ENCODE results near the gene YY1AP1.
"Not testable (repeated sequence)": the region's sequence is repeated elsewhere in the genome, so short reads cannot be mapped to it uniquely, and the experiment has no call there.

YY1AP1 gene

DNA sequence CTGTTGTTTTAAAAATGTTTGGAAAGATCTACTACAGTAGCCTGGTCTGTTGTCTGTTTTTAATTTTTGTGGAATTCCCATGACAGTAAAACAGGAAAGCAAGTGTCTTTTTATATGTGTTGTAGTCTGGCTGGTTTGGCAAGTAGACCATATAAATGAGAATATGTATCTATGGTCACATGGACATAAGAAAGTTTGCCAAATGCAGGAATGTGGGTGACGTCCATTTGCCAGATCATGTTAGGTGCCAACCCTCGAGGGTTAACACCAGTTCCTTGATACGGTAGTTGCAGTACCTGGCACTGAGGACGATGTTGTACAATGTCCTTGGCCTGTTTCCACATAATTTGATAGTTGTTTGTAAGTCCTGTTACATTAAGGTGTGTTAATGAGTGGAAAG lies 6.5 kb upstream of the YY1AP1 start:
- no peak for DNase-seq

DNA sequence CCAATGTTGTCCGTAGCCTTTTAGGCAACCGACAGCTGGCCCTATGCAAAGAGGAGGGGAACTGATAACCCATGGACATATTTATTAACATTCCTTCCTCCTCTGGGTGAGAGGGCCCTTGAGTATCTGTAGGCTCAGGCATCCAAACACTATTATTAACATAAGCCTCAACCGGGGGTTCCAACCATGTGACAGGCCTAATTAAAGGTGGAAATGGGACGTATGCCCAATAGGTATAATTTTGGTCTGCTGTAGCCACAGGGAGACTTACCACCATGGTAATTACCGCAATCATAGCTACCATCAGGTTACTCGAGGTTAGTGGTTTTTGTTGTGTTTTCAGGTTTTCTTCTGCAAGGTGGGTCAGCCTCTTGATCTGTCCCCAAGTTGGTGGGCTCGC lies 5.6 kb upstream of the YY1AP1 start:
- DNase-seq, result no peak

DNA sequence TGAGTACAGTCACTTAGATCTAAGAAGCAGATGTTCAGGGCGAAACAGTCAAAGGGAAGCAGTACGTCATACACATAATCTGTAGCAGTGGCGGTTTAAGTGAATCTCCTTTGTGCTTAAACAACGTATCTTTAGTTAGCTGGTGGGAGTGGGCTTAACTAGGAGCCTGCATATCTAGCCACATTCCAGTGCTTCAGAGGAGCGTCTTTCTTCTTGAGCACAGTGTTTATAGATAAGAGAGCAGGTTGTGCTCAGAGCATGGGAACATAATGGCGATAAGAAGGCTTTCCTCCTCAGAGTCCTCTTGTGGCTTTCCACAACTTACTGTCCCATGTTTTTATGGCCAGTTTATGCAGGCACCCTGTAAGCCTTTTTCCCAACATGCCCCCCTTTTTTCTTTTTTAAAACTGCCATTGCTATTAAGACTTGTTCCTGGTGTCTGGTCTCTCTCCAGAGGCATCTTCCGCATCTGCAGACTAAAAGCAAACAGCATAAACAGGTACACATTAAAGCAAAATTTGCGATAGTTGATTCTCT lies 3.5 kb upstream of the YY1AP1 start:
- no peak for DNase-seq

DNA sequence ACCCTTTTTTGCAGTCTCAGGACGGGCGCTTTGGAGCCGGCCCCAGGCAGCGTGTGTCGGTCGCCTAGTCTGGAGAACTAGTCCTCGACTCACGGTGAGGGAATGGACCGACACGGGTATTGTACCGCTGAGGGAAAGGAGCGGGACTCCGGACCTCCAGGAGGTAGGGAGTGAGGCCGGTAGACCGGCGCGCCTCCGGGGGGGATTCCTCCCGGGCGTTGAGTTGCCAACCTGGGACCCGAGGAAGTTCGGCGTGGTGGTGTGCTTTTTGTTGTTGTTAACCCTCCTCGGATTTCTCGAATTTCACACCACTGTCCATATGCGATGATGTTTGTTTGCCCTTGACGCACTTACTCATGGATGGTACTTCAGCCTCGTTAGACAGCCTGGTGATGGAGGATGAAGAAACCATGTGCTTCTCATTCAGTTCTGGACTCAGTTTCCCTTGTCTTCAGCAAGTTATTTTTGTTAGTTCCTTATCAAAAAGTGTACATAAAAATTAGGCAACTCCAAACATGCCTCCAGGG lies 570 bp upstream of the YY1AP1 start, which contains the start of gene DAP3:
TSS of gene DAP3 (plus strand) at position 11 of the 527 bp plus-strand sequence. CDS start 20,689 bp downstream, outside the sequence.
- DNase-seq, result not testable (repeated sequence)

DNA sequence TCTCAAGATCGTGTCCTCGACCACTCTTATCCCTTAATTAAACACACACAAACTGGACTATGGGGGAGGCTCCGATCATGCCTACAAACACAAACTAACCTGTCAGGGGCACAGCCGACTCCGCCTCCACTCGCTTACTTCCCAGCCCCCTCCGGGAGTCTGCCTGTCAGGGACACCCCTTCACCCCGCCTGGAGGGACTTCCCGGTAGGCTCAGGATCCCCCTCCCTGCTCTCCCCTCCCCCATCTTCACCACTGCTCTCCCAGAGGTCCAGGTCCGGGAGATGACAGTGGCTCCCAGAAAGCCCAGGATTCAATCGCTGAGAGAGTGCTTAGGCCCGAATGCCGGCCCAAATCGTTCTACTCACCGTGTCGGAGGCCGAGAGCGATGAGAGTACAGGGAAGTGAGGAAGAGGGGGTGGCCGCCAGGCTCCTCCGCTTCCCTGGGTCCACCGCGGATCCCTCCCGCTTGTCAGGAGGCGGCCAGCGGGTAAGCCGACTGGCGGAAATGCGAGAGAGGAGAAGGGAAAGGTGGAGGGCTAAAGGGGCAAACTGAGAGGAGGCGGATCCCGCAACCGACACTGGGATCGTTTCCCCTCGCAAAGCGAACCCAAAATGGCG lies 760 bp downstream of the YY1AP1 start:
- DNase-seq, result not testable (repeated sequence)

DNA sequence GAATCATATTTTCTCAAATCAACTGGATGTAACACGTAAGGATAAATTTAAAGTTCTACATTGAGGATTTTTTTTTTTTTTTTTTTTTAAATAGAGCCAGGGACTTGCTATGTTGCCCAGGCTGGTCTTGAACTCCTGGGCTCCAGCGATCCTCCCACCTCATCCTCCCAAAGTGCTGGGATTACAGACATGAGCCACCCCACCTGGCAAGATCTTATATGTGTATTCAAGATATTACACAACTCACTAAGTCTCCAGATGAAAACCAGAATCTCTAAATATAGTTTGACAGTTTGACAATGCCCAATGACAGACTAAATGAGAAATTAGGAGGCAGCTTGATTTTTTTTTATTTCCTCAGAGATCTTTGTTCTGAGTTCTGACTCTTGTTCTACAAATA lies 6.8 kb downstream of the YY1AP1 start:
- DNase-seq, result no peak

DNA sequence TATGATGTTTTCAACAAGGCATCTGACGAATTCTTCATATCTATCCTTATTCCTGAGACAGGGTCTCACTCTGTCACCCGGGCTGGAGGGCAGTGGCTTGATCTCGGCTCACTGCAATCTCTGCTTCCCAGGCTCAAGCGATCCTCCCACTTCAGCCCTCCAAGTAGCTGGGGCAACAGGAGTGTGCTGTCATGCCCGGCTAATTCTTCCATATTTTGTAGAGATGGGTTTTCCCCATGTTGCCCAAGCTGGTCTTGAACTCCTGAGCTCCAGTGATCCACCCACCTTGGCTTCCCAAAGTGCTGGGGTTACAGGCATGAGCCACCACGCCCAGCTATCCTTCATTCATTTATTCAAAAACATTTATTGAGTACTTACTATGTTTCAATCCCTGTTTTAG lies 8.0 kb downstream of the YY1AP1 start:
- DNase-seq, result no peak

DNA sequence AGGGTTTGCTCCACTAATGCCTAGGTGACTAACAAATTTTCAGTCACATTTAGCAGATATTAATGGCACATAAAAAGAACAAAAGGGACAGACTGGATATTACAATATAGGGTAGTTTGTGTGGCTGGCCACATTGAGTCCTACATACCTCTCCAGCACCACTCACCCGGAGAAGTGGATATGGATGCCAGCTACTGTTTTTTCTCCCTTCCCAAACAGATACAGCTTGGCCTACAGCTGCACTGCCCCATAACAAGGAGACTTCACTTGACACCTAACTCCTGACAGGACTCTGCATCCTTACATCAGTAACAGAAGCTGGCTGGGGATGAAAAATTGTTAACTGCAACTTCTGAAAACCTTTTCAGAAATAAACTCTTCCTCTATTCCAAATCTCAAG lies 9.6 kb downstream of the YY1AP1 start:
- DNase-seq, result not testable (repeated sequence)

DNA sequence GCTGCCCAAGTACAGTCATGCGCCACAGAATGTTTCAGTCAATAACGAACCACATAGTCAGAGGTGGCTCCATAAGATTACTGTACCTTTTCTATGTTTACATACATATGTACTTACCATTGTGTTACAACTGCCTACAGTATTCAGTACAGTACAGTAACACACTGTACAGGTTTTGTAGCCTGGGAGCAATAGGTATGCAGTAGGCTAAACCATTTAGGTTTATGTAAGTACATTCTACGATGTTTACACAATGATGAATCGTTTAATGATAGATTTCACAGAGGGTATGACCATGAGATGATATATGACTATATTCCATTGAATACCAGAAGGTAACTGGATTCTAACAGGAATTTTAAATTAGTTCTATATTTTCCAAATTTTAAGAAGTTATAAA lies 10.5 kb downstream of the YY1AP1 start:
- DNase-seq, result no peak

DNA sequence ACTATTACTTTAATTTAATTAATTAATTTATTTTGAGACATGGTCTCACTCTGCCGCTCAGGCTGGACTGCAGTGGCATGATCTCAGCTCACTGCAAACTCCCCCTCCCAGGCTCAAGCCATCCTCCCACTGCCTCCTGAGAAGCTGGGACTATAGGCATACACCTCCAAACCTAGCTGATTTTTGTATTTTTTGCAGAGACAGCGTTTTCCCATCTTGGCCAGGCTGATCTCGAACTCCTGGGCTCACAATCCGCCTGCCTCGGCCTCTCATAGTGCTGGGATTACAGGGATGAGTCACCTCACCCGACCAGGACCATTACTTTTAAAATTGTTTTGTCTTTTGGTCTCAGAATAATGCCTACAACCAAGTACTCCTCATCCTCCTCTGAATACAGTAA lies 15.6 kb downstream of the YY1AP1 start:
- no peak for DNase-seq

DNA sequence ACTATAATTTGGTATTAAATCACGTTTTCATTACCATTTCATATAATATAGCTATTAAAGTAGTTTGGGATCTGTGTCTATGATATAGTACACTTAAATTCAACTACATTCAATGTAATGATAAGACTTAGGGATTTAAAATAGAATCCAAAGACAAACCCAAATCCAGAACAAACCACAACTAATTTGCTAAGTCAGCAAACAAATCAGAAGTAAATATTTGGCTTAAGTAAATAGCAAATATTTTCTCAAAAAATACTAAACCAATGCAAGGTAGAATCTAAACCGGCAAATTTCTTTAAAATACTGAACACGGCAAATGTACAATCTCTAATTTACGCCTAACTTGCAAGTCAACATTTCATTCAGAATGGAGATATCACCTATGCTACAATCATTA lies 16.8 kb downstream of the YY1AP1 start:
- DNase-seq, result no peak

DNA sequence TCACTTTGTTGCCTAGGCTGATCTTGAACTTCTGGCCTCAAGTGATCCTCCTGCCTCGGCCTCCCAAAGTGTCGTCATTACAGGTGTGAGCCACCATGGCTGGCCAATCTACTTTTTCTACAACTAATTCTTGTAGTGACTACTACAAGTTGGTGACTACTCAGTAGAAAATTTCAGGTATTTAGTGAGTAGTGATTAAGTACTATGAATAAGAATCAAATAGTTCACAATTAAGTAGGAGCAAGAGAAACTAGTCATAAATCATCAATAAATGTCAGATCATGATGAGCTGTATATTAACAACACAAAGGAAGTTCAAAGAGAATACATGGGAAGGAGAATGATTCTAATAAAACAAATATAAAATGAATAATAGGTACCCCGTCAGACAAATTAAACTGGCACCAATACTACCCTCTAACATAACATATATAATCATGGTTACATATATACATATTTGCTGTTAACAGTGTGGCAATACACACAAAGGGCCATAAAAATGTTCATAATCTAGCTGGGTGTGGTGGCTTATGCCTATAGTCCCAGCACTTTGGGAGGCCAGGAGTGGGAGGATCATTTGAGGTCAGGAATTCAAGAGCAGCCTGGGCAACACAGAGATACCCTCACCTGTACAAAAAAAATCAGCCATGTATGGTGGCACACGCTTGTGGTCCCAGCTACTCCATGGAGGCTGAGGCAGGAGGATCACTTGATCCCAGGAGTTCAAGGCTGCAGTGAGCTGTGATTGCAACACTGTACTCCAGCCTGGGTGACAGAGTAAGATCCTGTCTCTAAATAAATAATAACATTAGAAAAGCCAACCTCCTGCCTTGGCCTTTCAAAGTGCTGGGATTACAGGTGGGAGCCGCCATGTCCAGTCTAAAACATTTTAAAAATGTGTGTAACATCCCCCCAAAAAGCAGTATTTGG lies 19.1 kb downstream of the YY1AP1 start:
- DNase-seq, result no peak

DNA sequence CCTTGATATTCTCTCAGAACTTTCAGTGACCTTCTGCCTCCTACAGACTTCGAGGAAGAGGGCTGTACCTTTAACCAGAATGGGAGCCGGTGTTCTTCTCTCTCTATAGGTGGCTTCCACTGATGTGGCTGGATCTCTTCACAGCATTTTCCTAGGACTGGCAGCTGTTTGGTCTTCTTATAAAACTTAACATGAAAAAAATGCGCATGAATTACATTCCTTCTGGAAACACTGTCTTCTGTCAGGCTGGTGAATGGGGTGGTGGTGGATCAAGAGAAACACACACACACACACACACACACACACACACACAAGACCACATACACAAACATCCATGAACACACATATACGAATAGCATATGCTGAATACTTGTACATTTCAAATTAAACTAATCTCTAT lies 27.3 kb downstream of the YY1AP1 start:
- not testable (repeated sequence) for DNase-seq

DNA sequence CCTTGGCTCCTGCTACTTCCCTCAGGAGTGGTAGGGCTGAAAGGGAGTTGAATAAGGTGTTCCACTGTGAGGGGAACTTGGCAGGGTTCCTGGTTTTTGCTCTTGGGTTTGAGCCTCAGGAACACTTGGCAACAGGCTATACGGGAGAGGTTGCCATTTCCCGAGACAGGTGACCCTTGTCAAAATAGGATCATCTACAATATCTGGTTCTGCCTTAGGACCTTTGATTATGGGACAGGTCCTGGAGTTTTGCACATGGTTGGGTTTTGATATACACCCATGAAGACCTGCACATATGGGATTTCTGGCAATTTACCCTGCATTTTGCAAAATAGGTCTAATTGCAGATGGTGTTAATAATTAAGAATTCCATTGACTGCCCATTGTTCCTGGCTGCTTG lies 31.1 kb downstream of the YY1AP1 start:
- DNase-seq, result no peak

DNA sequence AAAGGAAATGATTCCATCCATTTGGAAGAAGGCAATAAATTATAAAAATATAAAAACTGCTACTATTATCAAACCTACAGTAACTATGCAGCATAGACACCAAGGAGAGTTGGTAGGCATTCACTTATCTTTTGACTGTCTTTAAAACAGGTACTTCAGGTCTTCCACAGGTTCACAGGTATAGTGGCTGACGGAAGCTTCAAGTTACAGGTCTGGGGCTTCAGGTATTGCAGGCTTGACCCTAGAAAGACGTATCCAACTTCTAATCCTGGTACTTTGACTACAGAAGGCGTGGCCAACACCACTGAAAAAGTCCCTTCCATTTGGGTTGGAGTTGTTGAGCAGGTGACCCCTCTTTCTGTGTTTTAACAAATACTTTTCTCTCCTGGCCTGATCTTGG lies 35.6 kb downstream of the YY1AP1 start:
- DNase-seq, result no peak

DNA sequence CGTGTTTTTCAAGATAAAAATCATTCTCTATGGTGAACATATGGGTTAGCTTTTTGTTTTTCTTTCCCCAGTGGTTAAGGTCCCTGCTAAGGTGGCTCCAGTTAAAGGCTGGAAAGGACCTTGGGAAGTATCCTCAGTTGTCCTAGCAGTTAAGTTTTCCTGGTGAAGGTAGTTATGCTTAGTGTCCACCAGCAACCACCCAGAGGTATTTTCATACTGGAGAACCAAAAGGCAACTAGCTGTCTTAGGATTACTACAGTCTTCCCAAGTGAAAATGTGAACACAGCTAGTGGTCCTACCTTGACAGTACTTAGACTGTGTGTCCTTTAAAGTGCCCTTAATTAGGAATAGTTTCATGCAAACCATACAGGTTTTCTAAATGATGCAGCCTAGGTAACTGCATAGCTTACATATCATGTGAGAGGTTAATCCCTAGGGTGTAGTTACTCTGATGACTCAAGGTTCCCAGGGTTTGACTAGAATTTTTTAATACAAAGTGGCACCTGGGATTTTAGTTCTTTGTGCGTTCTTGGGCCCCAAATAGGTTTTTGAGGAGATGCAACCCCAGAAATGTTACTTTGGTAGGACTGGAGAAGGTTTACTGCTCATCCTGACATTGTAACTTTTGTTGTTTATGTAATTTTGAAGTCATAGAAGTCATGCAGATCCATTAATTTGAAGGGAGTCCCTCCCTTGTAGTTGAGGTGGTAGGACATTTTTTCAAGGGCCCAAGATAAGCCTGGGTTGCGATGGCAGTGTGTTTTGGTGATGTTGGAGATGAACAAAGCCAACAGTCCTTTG lies 36.5 kb downstream of the YY1AP1 start:
- no peak for DNase-seq

DNA sequence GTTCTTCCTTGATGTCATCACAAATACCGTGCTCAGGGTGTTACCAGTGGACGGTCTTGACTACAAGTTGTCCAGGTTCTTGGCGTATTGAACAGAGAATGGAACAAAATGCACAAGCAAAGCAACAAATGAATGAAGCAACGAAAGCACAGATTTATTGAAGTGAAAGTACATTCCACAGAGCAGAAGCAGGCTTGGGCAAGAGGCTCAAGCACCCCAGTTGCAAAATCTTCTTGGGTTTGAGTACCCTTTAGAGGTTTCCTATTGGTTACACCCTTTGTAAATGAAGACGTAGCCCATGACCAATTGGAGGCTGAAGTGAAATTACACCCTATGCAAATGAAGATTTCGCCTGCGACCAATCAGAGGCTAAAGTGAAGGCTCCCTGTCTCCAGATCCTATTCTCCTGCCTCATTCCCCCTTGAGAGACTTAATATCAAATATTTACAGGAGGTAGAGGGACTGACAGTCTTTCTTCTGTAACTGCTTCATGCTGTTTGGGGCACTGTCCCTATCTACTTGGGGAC lies 38.3 kb downstream of the YY1AP1 start:
- no peak for DNase-seq

DNA sequence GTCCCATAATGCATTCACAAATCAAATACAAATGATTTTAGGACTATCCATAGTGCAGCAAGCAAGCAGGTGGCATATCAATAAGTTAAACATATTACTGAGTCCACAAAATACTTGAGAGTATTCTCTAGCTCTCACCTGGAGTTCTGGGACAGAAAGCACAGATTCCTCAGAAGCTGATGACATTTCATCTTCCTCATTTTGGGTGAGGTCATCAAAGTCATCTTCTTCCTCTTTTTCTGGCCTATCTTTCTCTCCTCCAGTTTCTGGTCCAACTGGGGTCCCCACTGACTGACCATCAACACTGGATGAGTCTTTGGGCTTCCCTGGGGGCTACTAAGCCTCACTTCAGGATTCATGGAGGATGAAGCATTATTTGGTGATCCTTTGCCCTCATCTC lies 38.9 kb downstream of the YY1AP1 start:
- no peak for DNase-seq

DNA sequence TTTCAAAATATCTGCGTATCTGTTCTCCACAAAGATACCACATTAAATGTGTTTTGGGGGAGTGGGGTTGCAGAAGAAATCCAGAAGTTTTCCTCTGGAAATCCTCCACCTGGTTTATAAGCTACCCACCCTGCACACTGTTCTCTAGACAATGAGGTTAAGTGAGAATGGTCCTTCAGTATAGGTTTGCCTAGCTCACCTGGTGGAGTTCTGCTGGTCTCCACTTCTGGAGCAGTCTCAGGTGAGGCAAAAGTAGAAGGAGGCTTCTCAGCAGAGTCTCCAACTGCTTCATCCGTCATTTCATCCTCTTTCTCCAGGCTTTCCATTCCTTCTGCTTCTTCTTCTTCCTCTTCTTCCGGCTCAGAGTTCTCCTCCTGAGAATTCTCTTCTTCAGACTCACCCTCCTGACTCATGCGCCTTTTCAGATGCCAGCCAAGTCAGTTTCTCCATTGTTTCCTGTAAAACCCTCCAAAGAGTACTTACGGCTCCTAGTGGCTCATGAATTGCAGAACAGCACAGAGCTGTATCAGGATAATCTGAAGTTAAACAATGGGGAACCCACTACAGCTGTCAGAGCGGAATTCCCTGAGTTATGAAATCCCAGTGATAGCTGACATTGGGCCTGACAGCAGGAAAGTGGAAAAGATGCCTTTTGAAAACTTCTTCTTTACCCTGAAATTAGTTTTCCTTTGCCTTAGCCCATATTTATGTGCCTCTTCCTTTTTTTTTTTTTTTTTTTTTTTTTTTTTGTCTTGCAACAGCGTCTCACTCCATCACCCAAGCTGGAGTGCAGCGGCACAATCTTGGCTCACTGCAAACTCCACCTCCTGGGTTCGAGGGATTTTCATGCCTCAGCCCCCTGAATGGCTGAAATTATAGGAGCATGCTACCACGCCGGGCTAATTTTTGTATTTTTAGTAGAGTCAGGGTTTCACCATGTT lies 40.1 kb downstream of the YY1AP1 start:
- DNase-seq, result no peak

DNA sequence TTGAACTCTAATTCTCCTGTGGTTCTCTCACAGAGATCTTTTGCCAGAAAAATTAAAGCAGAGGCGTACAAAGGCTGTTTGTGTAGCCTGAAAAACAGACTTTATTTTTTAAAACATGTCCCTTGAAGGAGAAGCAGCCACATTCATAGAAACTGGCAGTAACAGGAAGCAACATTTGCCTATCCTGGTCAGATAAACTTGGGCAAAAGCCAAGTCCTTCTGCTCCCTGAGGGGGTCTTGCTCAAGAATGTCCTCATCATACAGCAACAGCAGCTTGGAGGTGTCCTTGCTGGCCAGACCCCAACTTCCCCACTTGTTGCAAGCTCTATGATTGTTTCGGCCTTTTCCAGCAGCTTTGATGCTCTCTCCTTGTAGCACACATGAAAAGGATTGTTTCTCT lies 42.3 kb downstream of the YY1AP1 start:
- DNase-seq, result no peak

DNA sequence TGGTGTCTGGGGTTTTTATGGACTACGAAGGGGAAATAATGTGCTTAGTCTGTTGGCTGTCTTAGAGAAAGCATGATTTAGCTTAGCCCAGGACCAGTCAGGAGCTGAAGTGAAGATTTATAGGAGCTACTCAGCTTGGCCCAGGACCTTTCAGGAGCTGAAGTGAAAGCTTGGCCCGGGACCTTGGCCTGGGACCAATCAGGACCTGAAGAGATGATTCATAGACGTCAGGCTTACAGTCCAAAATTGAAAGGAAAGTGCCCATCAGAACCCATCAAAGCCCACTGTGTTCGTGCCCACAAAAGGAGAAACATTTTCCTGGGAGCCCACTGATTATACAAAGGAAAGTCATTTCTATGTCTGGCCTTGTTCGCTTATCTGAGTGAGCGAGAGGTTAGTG lies 42.9 kb downstream of the YY1AP1 start:
- DNase-seq, result no peak
